HG03280 (cell line): Measurements from ENCODE around the gene EVA1A.

ENCODE experiments used
- ATAC-seq: cut with Tn5 transposase; IDR thresholded peaks from one replicate; pipeline ENCODE4 v1.9.1; 2021; ENCODE audit warnings: mild to moderate bottlenecking, moderate library complexity; ENCODE audit not compliant: unreplicated experiment

EVA1A gene

GRCh38 chr2:75564026-75564688 lies 3.4 kb upstream of the EVA1A start:
- ATAC-seq = no peak

- no peak for ATAC-seq
These were observed 2.9 kb upstream of the EVA1A start for GRCh38 chr2:75563591-75563990.

GRCh38 chr2:75562513-75562864 lies 1.8 kb upstream of the EVA1A start:
- ATAC-seq = no peak

- no peak for ATAC-seq
These were observed 1.1 kb upstream of the EVA1A start for GRCh38 chr2:75561566-75562512.

GRCh38 chr2:75560022-75560767 lies 544 bp downstream of the EVA1A start:
- no peak for ATAC-seq

GRCh38 chr2:75559680-75560021 lies 1.1 kb downstream of the EVA1A start:
- no peak for ATAC-seq

- no peak for ATAC-seq
These were observed 1.7 kb downstream of the EVA1A start for GRCh38 chr2:75558786-75559679.

- ATAC-seq = no peak
These were observed 2.6 kb downstream of the EVA1A start for GRCh38 chr2:75558136-75558535.

GRCh38 chr2:75557474-75558133 lies 3.1 kb downstream of the EVA1A start:
- ATAC-seq = no peak

GRCh38 chr2:75556679-75557366 lies 3.9 kb downstream of the EVA1A start:
- no peak for ATAC-seq

- ATAC-seq = no peak
These were observed 5.0 kb downstream of the EVA1A start for GRCh38 chr2:75555701-75556100.

GRCh38 chr2:75553935-75554531 lies 6.7 kb downstream of the EVA1A start:
- no peak for ATAC-seq

GRCh38 chr2:75552222-75552621 lies 8.5 kb downstream of the EVA1A start:
- no peak for ATAC-seq

GRCh38 chr2:75551434-75551833 lies 9.3 kb downstream of the EVA1A start:
- ATAC-seq = no peak

GRCh38 chr2:75549401-75550253 lies 11.1 kb downstream of the EVA1A start:
- no peak for ATAC-seq

- ATAC-seq = no peak
These were observed 12.6 kb downstream of the EVA1A start for GRCh38 chr2:75548036-75548573.

- no peak for ATAC-seq
These were observed 13.2 kb downstream of the EVA1A start for GRCh38 chr2:75547345-75548035.
